AG04450 (cell line): Measurements from ENCODE around the gene GPX8. TPM values are rescaled to one million over a fixed set of nuclear protein-coding genes. Genes with fewer than 3 reads are reported as not detected.

Experiments
- CTCF ChIA-PET: fragments of 300-600, 350-600 bp; formaldehyde crosslinking; extraction: SDS; loops from one replicate; lab custom pipeline; 2022; ENCODE audit warnings: antibody characterized with exemption, inconsistent platforms; lab: Charles Lee
- POLR2A ChIA-PET: fragments of 350-600 bp; formaldehyde crosslinking; extraction: SDS; loops from one replicate; lab custom pipeline; 2021; ENCODE audit warnings: antibody characterized with exemption, inconsistent platforms; lab: Yijun Ruan, JAX
- DNase-seq: peaks from one replicate; pipeline ENCODE4 v3.0.0-alpha.2; 2011; ENCODE audit warnings: low read depth, low spot score
- H3K27ac ChIP-seq: one replicate; pipeline ENCODE4 v1.5.1; 2012; ENCODE audit warnings: low read depth, low read length, control low read depth
- H3K27me3 ChIP-seq: one replicate; pipeline ENCODE4 v1.6.0; 2012; ENCODE audit warnings: low read length; ENCODE audit not compliant: control insufficient read depth, insufficient read depth
- H3K4me3 ChIP-seq: 2 replicates; pipeline ENCODE4 v1.5.1; 2011; ENCODE audit warnings: mild to moderate bottlenecking, low read depth, low read length, control low read depth
- H3K9me3 ChIP-seq: 2 replicates; pipeline ENCODE4 v1.5.1; 2012; ENCODE audit warnings: low read length; ENCODE audit not compliant: control insufficient read depth, insufficient read depth
- polyA plus RNA-seq: library from polyadenylated mRNA; depleted of rRNA; stranded (reverse); fragments of >200 nt; gene quantifications from 2 replicates; pipeline ENCODE4 v1.2.3, GENCODE V29; 2011
- TF ChIP-seq, protein P1 (sequence below): IDR thresholded peaks from 2 replicates; pipeline ENCODE4 v1.5.1; 2011; ENCODE audit warnings: low read depth, low read length, control low read depth, inconsistent platforms

The GPX8 gene
- polyA plus RNA-seq, 1 experiment: 317 TPM

DNA sequence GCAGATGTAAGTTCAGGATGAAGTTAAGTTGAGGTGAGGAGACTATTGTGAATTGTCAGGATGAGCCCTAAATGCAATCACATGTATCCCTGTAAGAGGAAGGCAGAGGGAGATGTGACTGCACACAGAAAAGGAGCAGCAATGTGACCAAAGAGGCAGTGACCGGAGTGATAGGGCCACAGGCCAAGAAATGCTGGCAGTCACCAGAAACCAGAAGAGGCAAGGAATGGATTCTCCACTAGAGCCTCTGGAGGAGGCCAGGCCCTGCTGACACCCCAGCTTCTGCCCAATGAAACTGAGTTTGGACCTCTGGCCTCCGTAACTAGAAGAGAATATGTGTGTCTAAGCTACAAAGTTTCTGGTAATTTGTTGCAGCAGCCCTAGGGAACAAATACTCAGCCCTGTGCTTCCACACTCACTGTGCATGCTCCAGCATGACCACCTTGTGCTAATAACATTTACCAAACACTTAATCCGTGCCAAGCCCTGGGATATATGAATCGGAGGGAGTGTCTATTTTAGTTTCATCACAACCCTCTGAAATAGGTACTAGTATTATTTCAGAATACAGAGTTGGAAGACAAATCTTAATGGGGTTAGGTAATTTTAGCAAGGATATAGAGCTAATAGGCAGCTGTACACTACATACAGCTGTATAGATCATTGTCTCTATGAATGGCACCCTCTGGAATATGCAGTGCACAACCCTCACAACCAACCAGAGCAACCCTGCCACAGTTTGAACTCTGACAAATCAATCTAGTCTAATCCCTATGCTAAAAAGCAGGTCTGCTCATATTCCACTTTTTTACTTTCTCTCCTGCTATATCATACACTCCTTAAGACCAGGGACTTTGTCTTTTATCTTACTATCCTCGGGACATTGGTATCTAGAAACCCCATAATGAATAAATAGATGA lies 7.8 kb upstream of the GPX8 start:
- TF ChIP-seq, protein P1, sequence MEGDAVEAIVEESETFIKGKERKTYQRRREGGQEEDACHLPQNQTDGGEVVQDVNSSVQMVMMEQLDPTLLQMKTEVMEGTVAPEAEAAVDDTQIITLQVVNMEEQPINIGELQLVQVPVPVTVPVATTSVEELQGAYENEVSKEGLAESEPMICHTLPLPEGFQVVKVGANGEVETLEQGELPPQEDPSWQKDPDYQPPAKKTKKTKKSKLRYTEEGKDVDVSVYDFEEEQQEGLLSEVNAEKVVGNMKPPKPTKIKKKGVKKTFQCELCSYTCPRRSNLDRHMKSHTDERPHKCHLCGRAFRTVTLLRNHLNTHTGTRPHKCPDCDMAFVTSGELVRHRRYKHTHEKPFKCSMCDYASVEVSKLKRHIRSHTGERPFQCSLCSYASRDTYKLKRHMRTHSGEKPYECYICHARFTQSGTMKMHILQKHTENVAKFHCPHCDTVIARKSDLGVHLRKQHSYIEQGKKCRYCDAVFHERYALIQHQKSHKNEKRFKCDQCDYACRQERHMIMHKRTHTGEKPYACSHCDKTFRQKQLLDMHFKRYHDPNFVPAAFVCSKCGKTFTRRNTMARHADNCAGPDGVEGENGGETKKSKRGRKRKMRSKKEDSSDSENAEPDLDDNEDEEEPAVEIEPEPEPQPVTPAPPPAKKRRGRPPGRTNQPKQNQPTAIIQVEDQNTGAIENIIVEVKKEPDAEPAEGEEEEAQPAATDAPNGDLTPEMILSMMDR: no peak
- no peak overlapping the region for H3K4me3 ChIP-seq
- POLR2A ChIA-PET: interaction anchor here (1.3 to 1.4 kb wide), 2 partner anchors 247 to 251 kb away, joined by 3 read pairs; no protein-coding TSS in a partner anchor
- peak; percentile 55 for DNase-seq
- H3K27me3 ChIP-seq: no peaks in the 10 kb centered on the region
- CTCF ChIA-PET: interaction anchor here (0.5 to 4.3 kb wide), 5 partner anchors 8 to 1081 kb away, joined by 3 to 33 read pairs (median 9); partner anchors contain the start of gene GPX8
- H3K27ac ChIP-seq: no peak overlapping the region
- H3K9me3 ChIP-seq: no peaks in the 10 kb centered on the region

DNA sequence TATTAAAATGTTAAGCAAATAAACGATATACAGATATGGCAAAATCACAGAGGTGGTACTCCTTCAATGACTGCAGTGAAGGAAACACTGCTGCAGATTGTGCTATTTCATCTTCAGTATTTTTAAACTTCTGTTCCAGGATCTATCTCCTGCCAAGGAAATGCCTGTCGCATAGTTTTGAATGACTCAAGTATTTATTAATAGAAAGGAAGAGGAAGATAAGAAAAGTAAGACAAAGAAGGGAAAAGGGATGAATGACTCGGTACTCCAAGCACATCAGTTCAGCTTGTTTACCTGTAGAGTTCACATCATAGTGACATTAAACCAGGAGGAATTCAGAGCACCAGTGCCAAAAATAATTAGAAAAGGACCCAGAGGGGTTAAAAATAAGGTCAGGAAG lies 5.1 kb upstream of the GPX8 start:
- DNase-seq: no peak
- no peak overlapping the region for H3K4me3 ChIP-seq
- ChIA-PET POLR2A (no interaction called here), CTCF (no interaction called here)
- no peaks in the 10 kb centered on the region for H3K9me3 ChIP-seq
- TF ChIP-seq, protein P1: no peak
- H3K27ac ChIP-seq: no peak overlapping the region
- H3K27me3 ChIP-seq: no peaks in the 10 kb centered on the region

DNA sequence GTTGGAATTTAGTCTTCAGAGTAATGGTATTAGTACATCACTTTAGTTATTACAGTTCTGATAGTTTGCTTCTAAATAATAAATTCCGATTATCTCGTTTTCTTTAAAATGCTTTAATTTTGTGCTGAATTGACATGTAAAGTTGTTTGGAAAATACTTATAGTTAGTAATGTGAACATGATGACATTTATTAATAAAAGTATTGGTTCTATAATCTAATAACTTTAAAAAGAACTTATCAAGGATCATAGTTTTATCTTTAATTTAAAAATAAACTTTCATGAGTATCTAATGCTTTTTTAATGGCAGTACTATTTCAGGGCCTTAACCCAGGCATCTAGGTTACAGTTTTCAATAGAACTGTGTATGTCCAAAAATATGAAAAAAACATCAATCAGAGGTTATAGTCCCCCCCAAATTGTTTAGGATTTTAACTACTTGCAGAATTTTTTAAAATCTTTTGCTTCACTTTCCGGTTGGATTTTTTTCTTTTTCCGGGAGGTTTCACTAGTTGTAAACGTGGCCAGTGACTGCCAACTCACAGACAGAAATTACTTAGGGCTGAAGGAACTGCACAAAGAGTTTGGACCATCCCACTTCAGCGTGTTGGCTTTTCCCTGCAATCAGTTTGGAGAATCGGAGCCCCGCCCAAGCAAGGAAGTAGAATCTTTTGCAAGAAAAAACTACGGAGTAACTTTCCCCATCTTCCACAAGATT lies 680 bp downstream of the GPX8 start:
- ChIA-PET POLR2A (interaction anchor here (1.1 to 1.4 kb wide), 5 partner anchors 175 to 295 kb away, joined by 3 to 12 read pairs (median 5); partner anchors contain the start of gene ESM1), CTCF (interaction anchor here (0.5 to 3.1 kb wide), 30 partner anchors 9 to 671 kb away, joined by 3 to 85 read pairs (median 4); no protein-coding TSS in a partner anchor)
- Histone ChIP-seq H3K27ac (peak overlapping the region; percentile 63), H3K9me3 (no peaks in the 10 kb centered on the region), H3K4me3 (peak overlapping the region; percentile 78), H3K27me3 (no peaks in the 10 kb centered on the region)
- TF ChIP-seq, protein P1: no peak
- peak; percentile 93 for DNase-seq

DNA sequence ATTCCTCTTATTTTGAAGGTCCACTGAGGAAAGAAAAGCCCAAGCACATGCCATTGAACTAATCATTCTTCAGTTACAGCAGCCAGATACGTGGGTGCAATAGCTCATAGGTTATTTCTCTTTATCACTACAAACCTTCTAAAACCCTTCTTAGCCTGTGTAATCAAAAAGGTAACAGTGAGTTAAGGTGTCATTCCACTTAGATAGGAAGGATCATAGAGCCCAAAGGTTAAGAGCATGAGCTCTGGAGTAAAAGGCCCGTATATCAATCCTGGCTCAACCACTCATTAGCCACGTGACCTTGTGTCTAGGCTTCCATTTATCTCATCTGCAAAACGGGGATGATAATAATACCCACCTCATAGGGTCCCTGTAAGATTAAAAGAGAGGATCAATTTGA lies 2.7 kb downstream of the GPX8 start:
- Histone ChIP-seq H3K9me3 (no peaks in the 10 kb centered on the region), H3K4me3 (no peak overlapping the region; the same call in 1 of the 2 replicates), H3K27ac (no peak overlapping the region), H3K27me3 (no peaks in the 10 kb centered on the region)
- CTCF ChIA-PET: interaction anchor here (1.0 to 2.8 kb wide), 3 partner anchors 9 to 259 kb away, joined by 4 to 18 read pairs (median 9); no protein-coding TSS in a partner anchor
- no peak for DNase-seq
- POLR2A ChIA-PET: interaction anchor here (0.7 kb wide), 1 partner anchor 461 kb away, joined by 10 read pairs; no protein-coding TSS in a partner anchor
- TF ChIP-seq, protein P1: no peak
